ENCODE results near the gene TMOD2. TPM values are rescaled to one million over a fixed set of nuclear protein-coding genes. Genes with fewer than 3 reads are reported as not detected.

The TMOD2 gene
- total and polyA plus RNA-seq, 2 of the 8 experiments (the other 6 are each of a cell fraction or from before 2014, with no cell fraction given) = 0.80 to 6.5 TPM

- Histone ChIP-seq H3K4me3 (ENCODE audit: extremely low read depth in 1 of 4, insufficient read depth in 2 of 4, low read depth in 3 of 4, low read length in 4 of 4) (no peak overlapping the region), H4K20me1 (replicated peaks in 1 of 2; ENCODE audit: control insufficient read depth in 1 of 2, insufficient read depth in 2 of 2, low read length in 2 of 2) (no peaks in the 10 kb centered on the region), H3K79me2 (ENCODE audit: control insufficient read depth in 1 of 2, insufficient read depth in 2 of 2, low read length in 2 of 2) (no peaks in the 10 kb centered on the region), H3K23ac (ENCODE audit: insufficient read length) (no peak overlapping the region), H2BK20ac (ENCODE audit: low read length) (no peak overlapping the region), H3K36me3 (ENCODE audit: control insufficient read depth in 2 of 4, insufficient read depth in 4 of 4, low read length in 3 of 4) (no peaks in the 10 kb centered on the region), H2AK5ac (ENCODE audit: low read depth, low read length) (no peak overlapping the region), H3K9me3 (ENCODE audit: insufficient read depth in 2 of 2, low read depth in 1 of 2, low read length in 1 of 2) (no peaks in the 10 kb centered on the region), H3K27ac (ENCODE audit: low read depth, low read length) (no peak overlapping the region), H3K14ac (ENCODE audit: insufficient read length) (no peak overlapping the region), H3K9ac (replicated peaks in 1 of 4; ENCODE audit: extremely low read depth in 1 of 4, low read depth in 3 of 4, low read length in 3 of 4) (no peak overlapping the region), H3K27me3 (replicated peaks in 1 of 4; ENCODE audit: control insufficient read depth in 3 of 4, extremely low read depth in 1 of 4, insufficient read depth in 3 of 4, low read length in 3 of 4) (no peaks in the 10 kb centered on the region), H2AFZ (ENCODE audit: low read length) (no peak overlapping the region), H3K56ac (replicated peaks; ENCODE audit: insufficient read length, low read depth, low read length) (no peak overlapping the region), H3K4me2 (ENCODE audit: insufficient read depth in 1 of 2, low read depth in 2 of 2, low read length in 2 of 2) (peak overlapping the region in 1 of 2 experiments; percentile 9; a peak in 1 of 4 replicates), H3K4me1 (replicated peaks in 1 of 4; ENCODE audit: control insufficient read depth in 3 of 4, insufficient read depth in 4 of 4, low read length in 3 of 4) (peaks cover 2 to 11% (median 6%) of the 10 kb centered on the region in 4 experiments; a peak in 5 of 7 replicates), H2BK15ac (ENCODE audit: low read length) (0 out of 2 replicates have a peak overlapping the region, but pooled peaks have one; percentile 36), H4K5ac (ENCODE audit: insufficient read length, low read depth, low read length) (no peak overlapping the region), H4K91ac (replicated peaks; ENCODE audit: insufficient read length, low read length) (no peak overlapping the region), H3K18ac (ENCODE audit: extremely low read depth, low read length) (no peak overlapping the region), H2BK120ac (replicated peaks; ENCODE audit: low read depth, low read length) (no peak overlapping the region), H4K8ac (ENCODE audit: extremely low read depth, insufficient read depth, low read length) (no peak overlapping the region), H3K23me2 (ENCODE audit: low read depth, low read length) (no peaks in the 10 kb centered on the region; the same call in 1 of the 2 replicates), H2BK12ac (ENCODE audit: low read depth, low read length) (no peak overlapping the region), H2BK5ac (ENCODE audit: low read depth, low read length) (no peak overlapping the region), H3K4ac (replicated peaks; ENCODE audit: insufficient read length, low read depth, low read length) (no peak overlapping the region), H3K79me1 (ENCODE audit: low read depth, low read length) (no peaks in the 10 kb centered on the region)
- ChIA-PET POLR2A (ENCODE audit: partially characterized antibody) (interaction anchor here (0.6 kb wide), 1 partner anchor 77 kb away, joined by 3 read pairs; no protein-coding TSS in a partner anchor), CTCF (ENCODE audit: partially characterized antibody) (no interaction called here)
- DNase-seq (ENCODE audit: low read depth in 1 of 2, low spot score in 2 of 2) (no peak), FAIRE-seq (no peak)
- WGBS, 2 experiments (ENCODE audit: extremely low coverage in 1 of 2, insufficient coverage in 1 of 2, insufficient read length in 1 of 2, insufficient replicate concordance in 2 of 2, low coverage in 1 of 2, low lambda C conversion rate in 2 of 2, missing lambda C conversion rate in 1 of 2) = 71% methylated on average over 4 of the region's 4 CpGs; no CpG with 5 or more reads in 1 of the 2 experiments
- TF ChIP-seq CTCF (IDR thresholded peaks at IDR 0.05; ENCODE audit: control extremely low read depth in 1 of 3, insufficient read depth in 1 of 3, low read depth in 1 of 3, low read length in 3 of 3) (no peak), CBX8 (IDR thresholded peaks at IDR 0.05; ENCODE audit: borderline replicate concordance, low read depth, low read length) (no peak), GABPA (IDR thresholded peaks at IDR 0.05; ENCODE audit: borderline replicate concordance, insufficient read depth, low read length) (no peak), SIX5 (IDR thresholded peaks at IDR 0.05; ENCODE audit: low read depth, low read length) (no peak), JUND (IDR thresholded peaks at IDR 0.05; ENCODE audit: low read length) (no peak), TEAD4 (IDR thresholded peaks at IDR 0.05; ENCODE audit: low read depth, low read length) (no peak), CHD2 (IDR thresholded peaks at IDR 0.05; ENCODE audit: low read length) (no peak), SIN3A (conservative IDR thresholded peaks at IDR 0.05 in 1 of 2, IDR thresholded peaks at IDR 0.05 in 1 of 2; ENCODE audit: low read depth in 1 of 2, low read length in 2 of 2) (no peak), SAP30 (IDR thresholded peaks at IDR 0.05; ENCODE audit: insufficient read depth, insufficient replicate concordance, low read length) (no peak), HDAC6 (IDR thresholded peaks at IDR 0.05; ENCODE audit: low read depth, low read length) (no peak)
These were observed 24.1 kb upstream of the TMOD2 start for GRCh38 chr15:51727141-51727897.

All from H1 (cell line).